Neural progenitor cell (in vitro differentiated cells): Measurements from ENCODE around the gene DDX5. TPM values are rescaled to one million over a fixed set of nuclear protein-coding genes. Genes with fewer than 3 reads are reported as not detected.

Experiments used
- DNase-seq: peaks from one replicate; pipeline ENCODE4 v3.0.0-alpha.2; 2016; ENCODE audit warnings: low spot score
- H2AFZ ChIP-seq: fragments of 200-600 bp; sonication (generic); replicated peaks from 2 replicates; pipeline ENCODE4 v1.6.1; 2016; ENCODE audit warnings: antibody characterized with exemption
- H3F3A ChIP-seq: fragments of 200-600 bp; sonication (generic); 2 replicates; pipeline ENCODE4 v1.6.1; 2016; ENCODE audit warnings: antibody characterized with exemption, low read depth
- H3K27ac ChIP-seq: fragments of 200-600 bp; sonication (generic); 2 replicates; pipeline ENCODE4 v1.5.1; 2016; ENCODE audit warnings: mild to moderate bottlenecking
- H3K27me3 ChIP-seq: fragments of 200-600 bp; sonication (generic); 2 replicates; pipeline ENCODE4 v1.6.1; 2016; ENCODE audit warnings: mild to moderate bottlenecking, moderate library complexity
- H3K36me3 ChIP-seq: fragments of 200-600 bp; sonication (generic); 2 replicates; pipeline ENCODE4 v1.5.1; 2016
- H3K4me1 ChIP-seq: fragments of 200-600 bp; sonication (generic); 2 replicates; pipeline ENCODE4 v1.6.1; 2016; ENCODE audit warnings: mixed run types
- H3K4me2 ChIP-seq: fragments of 200-600 bp; sonication (generic); 2 replicates; pipeline ENCODE4 v1.6.1; 2016
- H3K4me3 ChIP-seq: fragments of 200-600 bp; sonication (generic); 2 replicates; pipeline ENCODE4 v1.5.1; 2016
- H3K79me2 ChIP-seq: fragments of 200-600 bp; sonication (generic); 2 replicates; pipeline ENCODE4 v1.6.1; 2016; ENCODE audit warnings: low read depth
- H3K9ac ChIP-seq: fragments of 200-600 bp; sonication (generic); 2 replicates; pipeline ENCODE4 v1.6.1; 2016
- H3K9me3 ChIP-seq: fragments of 200-600 bp; sonication (generic); 2 replicates; pipeline ENCODE4 v1.5.1; 2016; ENCODE audit warnings: low read depth
- H4K20me1 ChIP-seq: fragments of 200-600 bp; sonication (generic); 2 replicates; pipeline ENCODE4 v1.6.1; 2016; ENCODE audit warnings: low read depth
- H3K27ac Mint-ChIP-seq: 3 replicates; pipeline ENCODE4 v1.8.0; 2021; ENCODE audit warnings: mixed read lengths
- H3K27me3 Mint-ChIP-seq: 2 replicates; pipeline ENCODE4 v1.8.0; 2022; ENCODE audit warnings: low read depth, mild to moderate bottlenecking, inconsistent platforms, moderate library complexity, mixed read lengths; ENCODE audit not compliant: insufficient read depth
- H3K36me3 Mint-ChIP-seq: 3 replicates; pipeline ENCODE4 v1.8.0; 2021; ENCODE audit warnings: mixed read lengths
- H3K4me1 Mint-ChIP-seq: 3 replicates; pipeline ENCODE4 v1.8.0; 2021; ENCODE audit warnings: mixed read lengths
- H3K4me3 Mint-ChIP-seq: 3 replicates; pipeline ENCODE4 v1.8.0; 2021; ENCODE audit warnings: mild to moderate bottlenecking, moderate library complexity, mixed read lengths
- H3K9me3 Mint-ChIP-seq: 3 replicates; pipeline ENCODE4 v1.8.0; 2020; ENCODE audit warnings: mixed read lengths
- EZH2 ChIP-seq: fragments of 200-600 bp; sonication (generic); IDR thresholded peaks from 2 replicates; pipeline ENCODE4 v1.6.1; 2017; ENCODE audit warnings: antibody characterized with exemption, mild to moderate bottlenecking, moderate library complexity
- EZH2phosphoT487 ChIP-seq: fragments of 200-600 bp; sonication (generic); IDR thresholded peaks from 2 replicates; pipeline ENCODE4 v1.6.1; 2017; ENCODE audit warnings: antibody characterized with exemption
- total RNA-seq: library from RNA; depleted of rRNA; stranded (reverse); fragments of >200 nt; gene quantifications from 2 replicates; pipeline ENCODE4 v1.2.3, GENCODE V29; 2015; ENCODE audit warnings: low replicate concordance
- TF ChIP-seq, protein P1 (sequence below): fragments of 200-600 bp; sonication (generic); IDR thresholded peaks from 2 replicates; pipeline ENCODE4 v1.5.1; 2017; ENCODE audit warnings: antibody characterized with exemption, mild to moderate bottlenecking

DDX5 gene
- total RNA-seq, 1 donor from 2014 or later = 967 TPM

DNA sequence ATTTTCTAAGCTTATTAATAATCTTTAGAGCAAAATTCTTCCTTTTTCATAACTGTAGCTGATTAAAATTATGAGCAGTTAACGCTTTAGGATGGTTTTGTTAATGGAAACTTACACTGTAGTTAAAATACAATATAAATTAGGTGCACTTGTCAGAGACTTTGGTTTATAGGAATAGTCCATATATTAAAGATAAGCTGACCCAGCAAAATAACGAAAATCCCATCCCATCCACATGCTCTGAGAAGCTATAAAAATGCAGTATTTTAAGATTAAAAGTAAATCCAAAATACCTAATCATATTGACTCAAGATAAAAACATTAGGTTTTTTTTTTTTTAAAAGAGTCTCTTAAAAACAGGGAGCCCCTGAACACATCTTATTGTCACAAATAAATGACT, 38.7 kb upstream of the DDX5 start:
- no peaks in the 10 kb centered on the region for H3K4me1 Mint-ChIP-seq
- no peak overlapping the region for H3K27ac Mint-ChIP-seq
- Histone ChIP-seq H3K79me2 (no peaks in the 10 kb centered on the region), H3K27me3 (no peaks in the 10 kb centered on the region), H3F3A (peaks cover 9% of the 10 kb centered on the region), H3K4me1 (peaks cover 5% of the 10 kb centered on the region), H3K4me2 (no peak overlapping the region), H3K9ac (no peak overlapping the region), H2AFZ (no peak overlapping the region), H4K20me1 (no peaks in the 10 kb centered on the region), H3K36me3 (no peaks in the 10 kb centered on the region), H3K4me3 (no peak overlapping the region), H3K27ac (no peak overlapping the region), H3K9me3 (no peaks in the 10 kb centered on the region)
- H3K36me3 Mint-ChIP-seq = peaks cover 15% of the 10 kb centered on the region
- H3K4me3 Mint-ChIP-seq = no peak overlapping the region
- no peaks in the 10 kb centered on the region for H3K9me3 Mint-ChIP-seq
- no peak for DNase-seq
- TF ChIP-seq EZH2phosphoT487 (no peak), EZH2 (no peak)
- TF ChIP-seq, protein P1, sequence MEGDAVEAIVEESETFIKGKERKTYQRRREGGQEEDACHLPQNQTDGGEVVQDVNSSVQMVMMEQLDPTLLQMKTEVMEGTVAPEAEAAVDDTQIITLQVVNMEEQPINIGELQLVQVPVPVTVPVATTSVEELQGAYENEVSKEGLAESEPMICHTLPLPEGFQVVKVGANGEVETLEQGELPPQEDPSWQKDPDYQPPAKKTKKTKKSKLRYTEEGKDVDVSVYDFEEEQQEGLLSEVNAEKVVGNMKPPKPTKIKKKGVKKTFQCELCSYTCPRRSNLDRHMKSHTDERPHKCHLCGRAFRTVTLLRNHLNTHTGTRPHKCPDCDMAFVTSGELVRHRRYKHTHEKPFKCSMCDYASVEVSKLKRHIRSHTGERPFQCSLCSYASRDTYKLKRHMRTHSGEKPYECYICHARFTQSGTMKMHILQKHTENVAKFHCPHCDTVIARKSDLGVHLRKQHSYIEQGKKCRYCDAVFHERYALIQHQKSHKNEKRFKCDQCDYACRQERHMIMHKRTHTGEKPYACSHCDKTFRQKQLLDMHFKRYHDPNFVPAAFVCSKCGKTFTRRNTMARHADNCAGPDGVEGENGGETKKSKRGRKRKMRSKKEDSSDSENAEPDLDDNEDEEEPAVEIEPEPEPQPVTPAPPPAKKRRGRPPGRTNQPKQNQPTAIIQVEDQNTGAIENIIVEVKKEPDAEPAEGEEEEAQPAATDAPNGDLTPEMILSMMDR = no peak
- H3K27me3 Mint-ChIP-seq = peaks cover 2% of the 10 kb centered on the region

DNA sequence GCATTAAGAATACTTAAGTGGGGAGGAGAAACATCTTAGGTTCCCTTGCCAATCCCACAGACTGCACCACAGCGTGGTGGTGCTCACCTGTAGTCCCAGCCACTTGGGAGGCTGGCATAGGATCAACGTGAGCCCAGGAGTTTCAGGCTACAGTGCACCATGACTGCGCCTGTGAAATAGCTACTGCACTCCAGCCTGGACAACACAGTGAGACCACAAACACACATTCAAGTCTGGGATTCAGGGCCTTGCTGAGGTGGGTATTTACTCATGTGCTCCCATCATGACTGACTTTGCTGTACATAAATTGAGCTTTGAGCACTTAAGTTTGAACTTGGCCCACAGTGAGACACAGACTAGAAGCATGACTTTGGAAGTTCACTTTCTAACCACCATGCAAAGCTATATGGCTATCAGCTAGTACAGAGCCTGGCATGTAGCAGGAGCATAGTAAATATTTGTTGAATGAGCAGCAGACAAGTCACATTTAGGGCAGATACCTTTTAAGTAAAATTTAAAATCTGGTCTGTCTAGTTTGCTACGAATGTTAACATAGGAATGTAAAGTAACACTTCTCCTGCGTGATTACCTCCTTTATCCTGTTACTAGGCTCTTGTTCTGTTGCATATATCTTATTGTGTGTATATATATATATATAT, 34.2 kb upstream of the DDX5 start:
- Histone ChIP-seq H3F3A (peaks cover 9% of the 10 kb centered on the region), H3K9me3 (no peaks in the 10 kb centered on the region), H3K4me2 (no peak overlapping the region), H3K27me3 (no peaks in the 10 kb centered on the region), H3K9ac (no peak overlapping the region), H3K27ac (no peak overlapping the region), H3K4me3 (no peak overlapping the region), H3K4me1 (no peaks in the 10 kb centered on the region), H3K36me3 (no peaks in the 10 kb centered on the region), H2AFZ (no peak overlapping the region), H3K79me2 (no peaks in the 10 kb centered on the region), H4K20me1 (no peaks in the 10 kb centered on the region)
- Mint-ChIP-seq H3K4me3 (no peak overlapping the region), H3K36me3 (peaks cover 30% of the 10 kb centered on the region), H3K9me3 (no peaks in the 10 kb centered on the region), H3K4me1 (no peaks in the 10 kb centered on the region), H3K27me3 (no peaks in the 10 kb centered on the region), H3K27ac (no peak overlapping the region)
- no peak for DNase-seq
- no peak for TF ChIP-seq EZH2phosphoT487
- TF ChIP-seq EZH2 = no peak

DNA sequence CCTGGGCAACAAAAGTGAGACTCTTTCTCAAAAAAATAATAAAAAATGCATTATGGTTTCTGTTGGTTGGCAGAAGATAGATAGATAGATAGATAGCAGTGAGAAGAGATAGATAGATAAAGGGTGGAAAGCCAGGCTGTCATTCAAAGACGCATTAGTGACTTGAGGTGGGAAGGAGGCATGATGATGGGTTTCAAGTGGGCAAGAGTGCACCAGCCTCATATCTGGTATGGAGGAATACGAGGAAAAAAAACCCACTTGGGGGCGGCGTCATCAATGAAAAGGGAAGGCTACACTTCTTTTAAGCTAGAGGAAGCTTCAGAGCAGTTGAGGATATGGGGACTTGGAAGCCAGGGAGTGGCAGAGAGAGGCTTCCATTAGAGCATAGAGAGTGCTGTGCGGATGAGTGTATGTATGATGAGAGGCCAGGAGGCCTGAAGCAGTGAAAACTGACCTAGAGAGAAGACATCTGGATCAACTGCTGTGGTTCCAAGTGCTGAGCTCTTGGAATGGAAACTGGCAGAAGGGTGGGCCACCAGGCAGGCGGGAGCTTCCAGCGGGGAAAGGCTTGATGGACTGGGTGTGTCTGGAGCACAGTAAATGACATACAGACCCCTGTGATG, 32.5 kb upstream of the DDX5 start:
- Mint-ChIP-seq H3K27me3 (no peaks in the 10 kb centered on the region), H3K27ac (no peak overlapping the region), H3K4me1 (no peaks in the 10 kb centered on the region), H3K9me3 (no peaks in the 10 kb centered on the region), H3K4me3 (no peak overlapping the region), H3K36me3 (peaks cover 27% of the 10 kb centered on the region)
- DNase-seq = no peak
- H4K20me1 ChIP-seq = no peaks in the 10 kb centered on the region
- no peak overlapping the region for H3K4me2 ChIP-seq
- no peaks in the 10 kb centered on the region for H3K4me1 ChIP-seq
- H3K9me3 ChIP-seq = no peaks in the 10 kb centered on the region
- H3F3A ChIP-seq = peaks cover 9% of the 10 kb centered on the region
- no peak overlapping the region for H3K9ac ChIP-seq
- no peaks in the 10 kb centered on the region for H3K79me2 ChIP-seq
- no peak overlapping the region for H3K27ac ChIP-seq
- H3K36me3 ChIP-seq = no peaks in the 10 kb centered on the region
- no peaks in the 10 kb centered on the region for H3K27me3 ChIP-seq
- no peak overlapping the region for H3K4me3 ChIP-seq
- H2AFZ ChIP-seq = no peak overlapping the region
- TF ChIP-seq, protein P1 = no peak
- TF ChIP-seq EZH2phosphoT487 (no peak), EZH2 (no peak)

DNA sequence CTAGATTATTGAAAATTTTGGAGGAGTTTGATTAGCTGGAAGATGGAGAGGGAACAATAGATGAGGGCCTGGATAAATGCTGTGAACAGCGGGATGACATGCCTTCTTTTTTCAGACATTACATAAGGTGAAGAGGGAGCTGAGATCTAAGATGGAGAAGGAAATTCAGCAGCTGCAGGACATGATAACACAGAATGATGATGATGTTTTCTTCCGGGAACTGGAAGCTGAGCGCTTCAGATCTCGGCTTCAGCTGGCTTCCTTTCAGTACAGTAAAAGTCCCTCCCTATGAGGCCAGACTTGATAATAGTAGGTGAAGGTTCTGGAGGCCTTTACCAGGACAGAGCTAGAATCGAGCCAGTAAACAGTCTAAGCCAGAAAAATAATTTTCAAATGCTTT, 31.4 kb upstream of the DDX5 start:
- no peak overlapping the region for H3K4me3 ChIP-seq
- H3K4me1 Mint-ChIP-seq = no peaks in the 10 kb centered on the region
- no peak overlapping the region for H2AFZ ChIP-seq
- no peaks in the 10 kb centered on the region for H3K9me3 Mint-ChIP-seq
- no peak overlapping the region for H3K9ac ChIP-seq
- TF ChIP-seq EZH2 = no peak
- TF ChIP-seq, protein P1 = no peak
- no peak for TF ChIP-seq EZH2phosphoT487
- peaks cover 2% of the 10 kb centered on the region for H3K27me3 Mint-ChIP-seq
- H3K4me3 Mint-ChIP-seq = no peak overlapping the region
- no peak overlapping the region for H3K27ac Mint-ChIP-seq
- peaks cover 32% of the 10 kb centered on the region for H3K36me3 Mint-ChIP-seq
- H3K27me3 ChIP-seq = no peaks in the 10 kb centered on the region
- H4K20me1 ChIP-seq = no peaks in the 10 kb centered on the region
- no peaks in the 10 kb centered on the region for H3K79me2 ChIP-seq
- no peaks in the 10 kb centered on the region for H3K4me1 ChIP-seq
- H3K4me2 ChIP-seq = no peak overlapping the region
- no peak for DNase-seq
- H3F3A ChIP-seq = peaks cover 7% of the 10 kb centered on the region
- H3K36me3 ChIP-seq = peaks cover under 1% of the 10 kb centered on the region
- no peaks in the 10 kb centered on the region for H3K9me3 ChIP-seq
- no peak overlapping the region for H3K27ac ChIP-seq
